Measurements from ENCODE around the gene OR2Z1. TPM values are rescaled to one million over a fixed set of nuclear protein-coding genes. Genes with fewer than 3 reads are reported as not detected.

The OR2Z1 gene, protein sequence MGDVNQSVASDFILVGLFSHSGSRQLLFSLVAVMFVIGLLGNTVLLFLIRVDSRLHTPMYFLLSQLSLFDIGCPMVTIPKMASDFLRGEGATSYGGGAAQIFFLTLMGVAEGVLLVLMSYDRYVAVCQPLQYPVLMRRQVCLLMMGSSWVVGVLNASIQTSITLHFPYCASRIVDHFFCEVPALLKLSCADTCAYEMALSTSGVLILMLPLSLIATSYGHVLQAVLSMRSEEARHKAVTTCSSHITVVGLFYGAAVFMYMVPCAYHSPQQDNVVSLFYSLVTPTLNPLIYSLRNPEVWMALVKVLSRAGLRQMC
- total RNA-seq: not detected

DNA sequence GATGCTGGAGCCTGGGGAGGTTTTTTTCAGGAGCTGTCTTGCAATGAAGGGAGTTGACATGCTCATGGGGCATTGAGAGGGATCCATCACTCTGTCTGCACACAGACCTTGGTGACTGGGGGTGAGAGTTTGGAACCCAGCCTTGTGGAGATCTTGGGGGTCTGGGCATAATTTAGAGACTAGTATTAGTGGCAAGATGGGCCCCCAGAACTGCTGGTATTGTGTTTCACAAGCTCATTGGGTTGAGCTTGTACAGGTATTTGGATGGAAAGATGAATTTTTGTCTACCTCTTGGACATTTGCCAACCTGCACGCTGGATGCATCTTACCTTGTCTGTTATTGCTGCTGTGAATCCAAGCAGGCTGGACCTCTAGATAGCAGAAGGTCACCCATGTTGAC lies at the start of gene OR2Z1:
Gene OR2Z1, plus strand, starts transcription at position 301 of the 400 bp plus-strand sequence. CDS start 9,395 bp downstream, outside the sequence.
- Histone ChIP-seq H3K4me1 (no peaks in the 10 kb centered on the region), H3K27me3 (no peaks in the 10 kb centered on the region), H3K9me3 (no peaks in the 10 kb centered on the region), H3K36me3 (no peaks in the 10 kb centered on the region), H3K27ac (no peak within 1 kb of the TSS), H3K4me3 (no peak within 1 kb of the TSS)
- TF ChIP-seq POLR2A (IDR thresholded peaks at IDR 0.05) (no peak), CTCF (IDR thresholded peaks at IDR 0.05) (no peak)
- no peak for DNase-seq
- intact Hi-C loops (cut with DNase I; ENCODE audit: low total_unique reads): no loop called here

- Histone ChIP-seq H3K27me3 (no peaks in the 10 kb centered on the region), H3K4me1 (no peaks in the 10 kb centered on the region), H3K4me3 (no peak overlapping the region), H3K9me3 (no peaks in the 10 kb centered on the region), H3K27ac (no peak overlapping the region), H3K36me3 (no peaks in the 10 kb centered on the region)
- no peak for DNase-seq
- TF ChIP-seq CTCF (IDR thresholded peaks at IDR 0.05) (no peak), POLR2A (IDR thresholded peaks at IDR 0.05) (no peak)
- intact Hi-C loops (cut with DNase I; ENCODE audit: low total_unique reads): no loop called here
Measured at GRCh38 chr19:8673276-8673891, 48.0 kb upstream of the OR2Z1 start.

GRCh38 chr19:8675066-8675465 lies 46.4 kb upstream of the OR2Z1 start:
- Histone ChIP-seq H3K4me3 (no peak overlapping the region), H3K27me3 (no peaks in the 10 kb centered on the region), H3K9me3 (no peaks in the 10 kb centered on the region), H3K36me3 (no peaks in the 10 kb centered on the region), H3K27ac (no peak overlapping the region), H3K4me1 (no peaks in the 10 kb centered on the region)
- intact Hi-C loops (cut with DNase I; ENCODE audit: low total_unique reads): no loop called here
- TF ChIP-seq POLR2A (IDR thresholded peaks at IDR 0.05) (no peak), CTCF (IDR thresholded peaks at IDR 0.05) (no peak)
- DNase-seq: no peak

DNA sequence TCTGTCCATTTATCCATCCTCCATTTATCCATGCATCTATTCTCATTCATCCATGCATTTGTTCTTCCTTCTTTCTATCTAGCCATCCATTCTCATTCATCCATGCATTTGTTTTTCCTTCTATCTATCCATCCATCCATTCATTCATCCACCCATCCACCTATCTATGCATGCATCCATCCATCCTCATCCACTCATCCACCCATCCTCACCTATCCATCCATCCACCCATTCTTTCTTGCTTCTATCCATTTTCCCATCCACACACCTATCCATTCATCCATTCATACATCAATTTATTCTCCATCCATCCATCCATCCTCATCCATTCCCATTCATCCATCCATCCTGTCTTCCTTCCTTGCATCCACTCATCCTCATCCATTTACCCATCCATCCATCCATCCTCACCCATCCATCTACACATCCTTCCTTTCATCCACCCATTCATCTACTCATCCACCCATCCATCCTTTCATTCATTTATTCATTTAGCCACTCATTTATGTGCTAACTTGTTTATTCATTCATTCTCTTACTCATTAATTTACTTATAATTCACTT lies 43.1 kb upstream of the OR2Z1 start:
- Histone ChIP-seq H3K36me3 (no peaks in the 10 kb centered on the region), H3K4me1 (no peaks in the 10 kb centered on the region), H3K27ac (no peak overlapping the region), H3K9me3 (no peaks in the 10 kb centered on the region), H3K27me3 (no peaks in the 10 kb centered on the region), H3K4me3 (no peak overlapping the region)
- intact Hi-C loops (cut with DNase I; ENCODE audit: low total_unique reads): no loop called here
- TF ChIP-seq CTCF (IDR thresholded peaks at IDR 0.05): no peak
- TF ChIP-seq POLR2A (IDR thresholded peaks at IDR 0.05): no peak
- DNase-seq: no peak

DNA sequence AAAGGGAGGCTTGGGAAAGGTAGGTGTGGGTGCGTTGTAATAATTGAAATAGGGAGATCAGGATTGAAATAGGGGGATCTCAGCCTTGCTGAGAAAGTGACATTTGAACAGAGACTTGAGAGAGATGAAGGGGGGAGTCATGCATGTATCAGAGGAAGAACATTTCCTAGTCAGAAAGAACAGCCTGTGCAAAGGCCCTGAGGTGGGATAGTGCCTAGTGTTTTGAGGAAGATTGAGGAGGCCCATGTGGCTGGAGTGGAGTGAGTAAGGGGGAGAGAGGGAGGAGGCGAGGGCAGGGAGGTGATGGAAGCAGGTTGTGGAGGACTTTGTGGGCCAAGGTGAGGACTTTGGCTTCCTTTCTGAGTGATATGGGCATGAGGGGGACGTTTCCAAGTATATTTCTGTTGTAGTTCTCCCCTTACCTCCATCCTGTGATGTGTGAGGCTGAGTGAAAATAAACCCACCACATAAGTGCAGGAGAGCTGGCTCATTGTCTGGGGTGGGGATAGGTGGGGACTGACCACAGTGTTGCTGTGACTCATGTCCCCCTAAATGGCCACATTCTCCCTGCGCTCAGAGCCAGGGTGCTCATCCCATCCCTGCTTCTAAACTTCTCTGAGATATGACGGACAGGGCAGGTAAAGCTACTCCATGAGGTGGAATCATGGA lies 40.6 kb upstream of the OR2Z1 start:
- intact Hi-C loops (cut with DNase I; ENCODE audit: low total_unique reads): no loop called here
- no peak for DNase-seq
- Histone ChIP-seq H3K27me3 (no peaks in the 10 kb centered on the region), H3K4me3 (no peak overlapping the region), H3K4me1 (no peaks in the 10 kb centered on the region), H3K9me3 (no peaks in the 10 kb centered on the region), H3K36me3 (no peaks in the 10 kb centered on the region), H3K27ac (no peak overlapping the region)
- TF ChIP-seq CTCF (IDR thresholded peaks at IDR 0.05): no peak
- TF ChIP-seq POLR2A (IDR thresholded peaks at IDR 0.05): no peak

Data from uterus (tissue), 4 donors.